Measurements from ENCODE around the gene DICER1. TPM values are rescaled to one million over a fixed set of nuclear protein-coding genes. Genes with fewer than 3 reads are reported as not detected.
A peak's percentile ranks its signal among the peaks of the same experiment; 100 is the strongest.

DICER1 gene
- total and polyA plus RNA-seq, 11 donors: 5.4 to 57.9 (median 29.3) TPM

DNA sequence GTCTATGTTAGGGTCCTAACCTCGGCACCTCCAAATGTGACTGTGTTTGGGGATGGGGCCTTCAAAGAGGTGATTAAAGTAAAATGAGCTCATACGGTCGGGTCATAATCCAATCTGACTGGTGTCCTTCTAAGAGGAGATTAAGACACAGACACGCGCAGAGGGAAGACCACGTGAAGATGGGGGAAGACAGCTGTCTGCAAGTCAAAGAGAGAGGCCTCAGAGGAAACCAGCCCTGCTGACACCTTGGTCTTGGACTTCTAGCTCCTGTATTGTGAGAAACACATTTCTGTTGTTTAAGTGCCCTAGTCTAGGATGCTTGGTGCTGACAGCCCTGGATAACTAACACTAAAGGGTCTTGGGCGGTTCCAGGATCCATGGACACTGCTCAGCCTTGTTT lies 109.6 kb downstream of the DICER1 start:
- Histone ChIP-seq H3K4me1 (no peaks in the 10 kb centered on the region), H3K9me3 (no peaks in the 10 kb centered on the region), H3K27ac (peak overlapping the region in 1 of 12 donors; percentile 65), H3K27me3 (peaks cover 0 to 21% (median 4%) of the 10 kb centered on the region in 9 donors), H3K36me3 (no peaks in the 10 kb centered on the region), H3K4me3 (no peak overlapping the region)
- ATAC-seq (no peak), DNase-seq (no peak)
- 83 to 89% (median 87%) methylated on average over 7 of the region's 7 CpGs for WGBS, 4 donors
- TF ChIP-seq POLR2A (IDR thresholded peaks at IDR 0.05): no peak
- TF ChIP-seq, protein P1, sequence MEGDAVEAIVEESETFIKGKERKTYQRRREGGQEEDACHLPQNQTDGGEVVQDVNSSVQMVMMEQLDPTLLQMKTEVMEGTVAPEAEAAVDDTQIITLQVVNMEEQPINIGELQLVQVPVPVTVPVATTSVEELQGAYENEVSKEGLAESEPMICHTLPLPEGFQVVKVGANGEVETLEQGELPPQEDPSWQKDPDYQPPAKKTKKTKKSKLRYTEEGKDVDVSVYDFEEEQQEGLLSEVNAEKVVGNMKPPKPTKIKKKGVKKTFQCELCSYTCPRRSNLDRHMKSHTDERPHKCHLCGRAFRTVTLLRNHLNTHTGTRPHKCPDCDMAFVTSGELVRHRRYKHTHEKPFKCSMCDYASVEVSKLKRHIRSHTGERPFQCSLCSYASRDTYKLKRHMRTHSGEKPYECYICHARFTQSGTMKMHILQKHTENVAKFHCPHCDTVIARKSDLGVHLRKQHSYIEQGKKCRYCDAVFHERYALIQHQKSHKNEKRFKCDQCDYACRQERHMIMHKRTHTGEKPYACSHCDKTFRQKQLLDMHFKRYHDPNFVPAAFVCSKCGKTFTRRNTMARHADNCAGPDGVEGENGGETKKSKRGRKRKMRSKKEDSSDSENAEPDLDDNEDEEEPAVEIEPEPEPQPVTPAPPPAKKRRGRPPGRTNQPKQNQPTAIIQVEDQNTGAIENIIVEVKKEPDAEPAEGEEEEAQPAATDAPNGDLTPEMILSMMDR (IDR thresholded peaks at IDR 0.05): no peak
- intact Hi-C loops (cut with DNase I): no loop called here

DNA sequence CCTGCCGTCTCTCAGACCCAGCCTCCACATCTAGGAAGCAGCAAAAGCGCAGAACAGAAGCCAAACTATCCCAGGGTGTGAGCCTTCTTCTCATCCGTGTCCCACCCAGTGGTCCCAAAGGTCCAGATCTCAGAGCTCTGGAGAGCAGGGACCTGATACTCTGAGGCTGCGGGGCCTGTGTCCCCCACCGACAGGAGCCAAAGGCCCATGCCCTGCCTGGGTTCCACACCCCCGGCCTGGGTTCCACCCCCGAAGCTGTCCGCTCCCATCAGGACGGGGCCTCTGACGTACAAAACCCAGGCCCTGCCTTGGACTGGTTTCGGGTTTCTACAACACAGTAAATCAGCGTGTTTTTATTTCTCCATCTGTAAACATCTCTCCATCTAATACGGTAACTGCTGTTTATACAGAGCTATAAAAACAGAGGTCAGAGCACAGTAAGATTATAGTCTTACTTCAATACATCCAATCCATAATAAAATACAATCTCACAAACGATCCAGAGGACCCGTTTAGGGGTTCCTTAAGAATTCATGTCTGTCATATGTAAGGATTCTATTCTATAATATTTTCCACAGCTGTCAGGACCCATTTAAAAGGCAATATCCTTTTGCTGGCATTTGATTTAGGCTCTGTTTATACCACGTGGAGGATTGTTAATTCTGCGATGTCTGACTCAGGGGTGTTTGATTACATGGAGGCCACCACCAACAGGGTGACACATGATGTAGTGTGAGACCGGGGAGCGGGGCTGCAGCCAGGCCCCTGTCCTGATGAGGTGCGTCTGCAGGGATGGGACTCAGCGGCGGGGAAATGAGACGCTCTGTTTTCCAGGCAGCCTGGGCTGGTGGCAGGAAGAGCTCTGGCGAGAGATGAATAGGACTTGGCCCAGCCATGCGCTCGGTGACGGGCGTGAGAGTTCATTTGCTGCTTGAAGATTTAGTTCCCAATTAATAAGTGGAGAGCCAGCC lies 110.3 kb downstream of the DICER1 start:
- DNase-seq: no peak

GRCh38 chr14:95045836-95046430 lies 111.4 kb downstream of the DICER1 start:
- H3K27me3 ChIP-seq: peaks cover 0 to 21% (median 4%) of the 10 kb centered on the region in 9 donors
- TF ChIP-seq, protein P1 (IDR thresholded peaks at IDR 0.05): no peak
- no peak for TF ChIP-seq POLR2A (IDR thresholded peaks at IDR 0.05)
- no peak overlapping the region for H3K4me3 ChIP-seq
- no peaks in the 10 kb centered on the region for H3K4me1 ChIP-seq
- no peak for DNase-seq
- no peaks in the 10 kb centered on the region for H3K9me3 ChIP-seq
- intact Hi-C loops (cut with DNase I): no loop called here
- ATAC-seq: no peak
- H3K36me3 ChIP-seq: no peaks in the 10 kb centered on the region
- H3K27ac ChIP-seq: peak overlapping the region in 1 of 12 donors; percentile 78
- whole genome bisulfite sequencing, 4 donors: 85 to 89% (median 87%) methylated on average over 15 of the region's 15 CpGs

More for the DNA sequence above, 110.3 kb downstream of the DICER1 start:
- 76 to 80% (median 77%) methylated on average over 26 to 28 of the region's 28 CpGs for WGBS, 4 donors
- intact Hi-C loops (cut with DNase I): no loop called here
- Histone ChIP-seq H3K4me1 (no peaks in the 10 kb centered on the region), H3K4me3 (no peak overlapping the region), H3K9me3 (no peaks in the 10 kb centered on the region), H3K27me3 (peaks cover 0 to 21% (median 4%) of the 10 kb centered on the region in 9 donors), H3K36me3 (no peaks in the 10 kb centered on the region), H3K27ac (peak overlapping the region in 1 of 12 donors; percentile 78)
- no peak for TF ChIP-seq POLR2A (IDR thresholded peaks at IDR 0.05)
- TF ChIP-seq, protein P1 (IDR thresholded peaks at IDR 0.05): no peak
- ATAC-seq: no peak

GRCh38 chr14:95045106-95045701 lies 112.1 kb downstream of the DICER1 start:
- WGBS, 4 donors: 51 to 67% (median 53%) methylated on average over 12 to 13 of the region's 13 CpGs
- ATAC-seq: no peak
- H3K9me3 ChIP-seq: no peaks in the 10 kb centered on the region
- DNase-seq: no peak
- TF ChIP-seq, protein P1 (IDR thresholded peaks at IDR 0.05): no peak
- no peak for TF ChIP-seq POLR2A (IDR thresholded peaks at IDR 0.05)
- H3K27ac ChIP-seq: no peak overlapping the region
- no peaks in the 10 kb centered on the region for H3K36me3 ChIP-seq
- H3K4me1 ChIP-seq: no peaks in the 10 kb centered on the region
- intact Hi-C loops (cut with DNase I): no loop called here
- H3K27me3 ChIP-seq: peaks cover 0 to 21% (median 4%) of the 10 kb centered on the region in 9 donors
- H3K4me3 ChIP-seq: no peak overlapping the region

Data from heart left ventricle (tissue), 16 donors.